AG20443 (cell line): ENCODE measurements around the gene C5orf15.
"Not testable (repeated sequence)": the region's sequence is repeated elsewhere in the genome, so short reads cannot be mapped to it uniquely, and the experiment has no call there.

Experiments used
- DNase-seq: peaks from one replicate; pipeline ENCODE4 v3.0.0; 2012; ENCODE audit warnings: low spot score, mixed read lengths

The C5orf15 gene

GRCh38 chr5:133938039-133938821 lies 30.2 kb downstream of the C5orf15 start:
- no peak for DNase-seq

GRCh38 chr5:133937628-133938027 lies 30.8 kb downstream of the C5orf15 start:
- DNase-seq: not testable (repeated sequence)

GRCh38 chr5:133936651-133937015 lies 31.8 kb downstream of the C5orf15 start:
- no peak for DNase-seq

GRCh38 chr5:133935991-133936650 lies 32.3 kb downstream of the C5orf15 start:
- not testable (repeated sequence) for DNase-seq

- DNase-seq: no peak
These were observed 32.8 kb downstream of the C5orf15 start for GRCh38 chr5:133935667-133935940.

GRCh38 chr5:133934822-133935666 lies 33.4 kb downstream of the C5orf15 start:
- no peak for DNase-seq

- no peak for DNase-seq
These were observed 34.1 kb downstream of the C5orf15 start for GRCh38 chr5:133934311-133934710.

- no peak for DNase-seq
These were observed 34.6 kb downstream of the C5orf15 start for GRCh38 chr5:133933670-133934295.

GRCh38 chr5:133933169-133933509 lies 35.3 kb downstream of the C5orf15 start:
- DNase-seq: no peak

- DNase-seq: no peak
These were observed 35.8 kb downstream of the C5orf15 start for GRCh38 chr5:133932441-133933168.

- no peak for DNase-seq
These were observed 36.9 kb downstream of the C5orf15 start for GRCh38 chr5:133931546-133931945.

- DNase-seq: no peak
These were observed 37.7 kb downstream of the C5orf15 start for GRCh38 chr5:133930813-133931090.

GRCh38 chr5:133930061-133930812 lies 38.2 kb downstream of the C5orf15 start:
- peak; percentile 78 for DNase-seq

- DNase-seq: no peak
These were observed 39.6 kb downstream of the C5orf15 start for GRCh38 chr5:133928587-133929393.

GRCh38 chr5:133927300-133928180 lies 40.9 kb downstream of the C5orf15 start:
- DNase-seq: no peak

- no peak for DNase-seq
These were observed 41.7 kb downstream of the C5orf15 start for GRCh38 chr5:133926489-133927299.

- no peak for DNase-seq
These were observed 42.4 kb downstream of the C5orf15 start for GRCh38 chr5:133925866-133926488.

GRCh38 chr5:133925269-133925668 lies 43.2 kb downstream of the C5orf15 start:
- no peak for DNase-seq
